Fibroblast of peridontal ligament (primary cell): Measurements from ENCODE around the gene EMID1.
A peak's percentile ranks its signal among the peaks of the same experiment; 100 is the strongest.

Experiments used
- DNase-seq: peaks from one replicate; pipeline ENCODE4 v3.0.0-alpha.2; 2010; ENCODE audit errors: extremely low read depth

The EMID1 gene

DNA sequence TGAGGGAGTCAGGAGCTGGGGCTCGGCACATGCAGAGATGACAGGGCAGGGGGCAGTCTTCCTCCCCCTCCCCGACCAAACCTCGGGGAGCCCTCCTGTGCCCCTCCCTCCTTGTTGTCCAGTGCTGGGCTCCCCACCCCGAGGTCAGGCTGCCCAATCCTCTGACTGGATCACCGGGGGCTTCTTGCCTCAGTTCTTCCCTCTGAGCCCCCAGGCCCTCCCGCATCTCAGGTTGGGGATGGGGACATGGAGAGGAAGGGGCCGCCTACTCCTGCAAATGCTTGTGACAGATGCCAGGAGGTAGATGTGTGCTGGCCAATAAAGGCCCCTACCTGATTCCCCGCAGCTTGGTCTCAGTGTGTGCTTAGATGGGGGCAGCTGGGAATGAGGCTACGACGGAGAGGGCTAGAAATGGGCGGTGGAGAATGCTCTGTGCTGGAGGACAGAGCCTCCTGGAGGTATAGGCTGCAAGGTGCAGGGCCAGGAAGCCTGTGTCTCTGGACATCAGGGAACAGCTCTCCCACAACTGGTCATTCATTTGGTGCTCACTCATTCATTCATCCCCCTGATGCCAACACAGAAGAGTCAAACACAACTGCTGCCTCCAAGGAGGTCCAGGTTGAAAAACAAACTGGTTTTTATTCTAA is 53.7 kb downstream of the EMID1 start:
- no peak for DNase-seq

DNA sequence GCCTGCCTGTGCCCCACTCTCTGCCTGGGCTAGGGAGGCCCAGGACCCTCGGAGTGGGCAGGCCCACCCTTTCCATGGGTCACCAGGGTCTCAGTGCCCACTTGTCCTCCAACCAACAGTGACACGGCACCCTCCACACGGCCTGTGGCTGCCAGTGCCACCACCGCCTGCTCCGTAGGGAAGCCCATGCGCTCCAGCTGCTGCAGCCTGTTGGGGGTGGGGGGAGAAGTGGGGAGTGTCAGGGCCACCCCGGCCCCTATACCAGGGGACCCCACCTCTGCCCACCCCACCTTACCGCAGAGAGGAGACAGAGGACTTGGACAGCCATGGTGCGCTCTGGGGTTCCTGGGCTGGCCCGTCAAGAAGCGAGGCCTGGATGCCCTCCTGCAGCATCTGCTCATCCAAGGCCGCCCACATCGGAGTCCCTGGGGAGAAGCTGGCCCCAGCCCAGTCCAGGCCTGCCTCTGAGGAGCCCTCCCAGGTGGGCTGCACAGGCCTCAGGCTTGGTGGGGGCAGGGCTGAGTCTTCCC is 54.4 kb downstream of the EMID1 start:
- DNase-seq: no peak

DNA sequence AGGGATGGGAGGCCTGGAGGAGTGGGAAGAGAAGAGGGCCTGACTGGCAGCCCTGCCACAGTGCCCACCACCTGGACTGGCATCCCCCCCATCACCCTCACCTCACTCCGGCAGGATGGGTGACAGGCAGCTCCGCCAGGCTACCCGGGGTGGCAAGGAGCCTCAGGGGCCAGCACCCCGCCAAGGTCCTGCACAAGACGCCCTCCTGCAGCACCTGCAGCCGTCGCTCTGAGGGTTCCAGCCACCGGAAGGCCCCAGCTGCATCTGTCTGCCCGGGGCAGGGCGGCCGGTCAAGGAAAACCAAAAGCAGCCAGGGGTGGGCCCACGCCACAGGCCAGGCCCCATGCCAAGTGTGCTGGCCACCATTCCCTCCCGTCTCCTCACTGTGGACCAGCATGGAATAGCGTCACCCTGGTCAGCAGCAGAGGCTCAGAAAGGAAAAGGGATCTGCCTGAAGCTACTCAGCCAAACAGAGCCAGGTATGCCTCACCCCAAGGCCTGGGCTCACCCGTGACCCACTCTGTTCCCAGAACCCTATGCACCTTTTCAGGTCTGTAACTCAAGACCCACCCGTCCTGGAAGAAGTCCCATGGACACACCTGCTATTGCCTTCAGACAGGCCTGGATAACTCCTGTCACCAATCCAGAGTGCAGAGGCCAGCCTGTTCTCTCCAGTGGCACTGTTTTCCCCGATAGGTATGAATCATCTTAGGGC is 55.1 kb downstream of the EMID1 start:
- no peak for DNase-seq

DNA sequence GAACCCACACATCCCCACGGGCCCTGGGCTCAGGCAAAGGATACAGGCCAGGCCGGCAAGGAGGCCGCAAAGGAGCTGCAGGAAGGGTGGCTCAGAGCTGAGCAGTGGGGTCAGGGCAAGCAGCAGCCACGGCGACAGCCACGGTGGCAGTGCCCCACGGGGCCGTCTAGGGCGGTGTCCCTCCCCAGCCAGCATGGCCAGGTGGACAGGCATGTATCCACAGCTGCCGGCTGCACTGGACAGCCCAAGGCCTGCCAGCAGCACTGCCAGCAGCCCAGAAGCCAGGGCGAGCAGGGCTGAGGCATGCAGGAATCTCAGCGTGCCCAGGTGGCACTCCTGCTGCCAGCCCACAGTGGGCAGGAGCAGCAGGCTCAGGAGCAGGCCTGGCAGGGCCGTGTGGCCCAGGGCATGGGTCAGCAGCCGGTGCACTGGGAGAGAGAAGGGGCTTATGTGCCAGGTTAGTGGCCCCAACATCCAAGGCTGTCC is 58.1 kb downstream of the EMID1 start:
- DNase-seq: no peak

DNA sequence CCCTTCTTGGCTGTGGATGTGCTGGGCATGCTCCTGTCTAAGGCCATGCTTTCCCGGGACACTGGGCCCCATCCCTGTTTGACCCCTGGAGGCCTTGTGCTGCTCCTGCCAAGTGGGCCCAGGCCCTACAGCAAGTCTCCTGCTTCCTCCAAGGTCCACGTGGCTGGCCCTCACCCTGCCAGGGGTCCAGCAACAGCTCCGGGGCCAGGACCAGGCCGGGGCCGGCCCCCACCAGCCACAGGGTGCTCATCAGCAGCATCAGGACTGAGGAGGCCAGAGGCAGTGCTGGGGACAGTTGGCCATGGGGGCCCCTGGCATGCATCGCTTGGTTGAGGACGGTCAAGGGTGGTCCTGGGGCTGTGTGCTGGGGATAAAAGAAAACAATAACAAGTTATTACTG is 59.6 kb downstream of the EMID1 start:
- DNase-seq: no peak

DNA sequence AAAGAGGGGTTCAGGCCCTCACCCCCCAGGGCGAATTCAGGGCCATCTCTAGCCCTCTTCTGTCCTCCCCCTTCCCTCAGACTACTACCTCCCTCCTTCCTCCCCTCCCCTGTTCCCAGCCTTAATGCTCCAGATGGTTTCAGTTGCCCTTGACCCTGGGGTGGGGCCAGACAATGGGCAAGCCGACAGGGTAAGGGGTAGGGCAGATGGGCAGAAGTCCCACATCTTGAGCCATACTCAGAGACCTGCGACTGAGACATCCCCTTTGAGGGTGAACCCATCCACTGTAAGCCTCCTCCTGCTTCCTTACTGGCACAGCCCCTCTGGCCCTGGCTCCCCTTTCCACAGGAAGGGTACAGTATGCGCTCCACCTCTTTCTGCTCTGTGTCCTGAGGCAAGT is 60.2 kb downstream of the EMID1 start:
- peak; percentile 27 for DNase-seq

DNA sequence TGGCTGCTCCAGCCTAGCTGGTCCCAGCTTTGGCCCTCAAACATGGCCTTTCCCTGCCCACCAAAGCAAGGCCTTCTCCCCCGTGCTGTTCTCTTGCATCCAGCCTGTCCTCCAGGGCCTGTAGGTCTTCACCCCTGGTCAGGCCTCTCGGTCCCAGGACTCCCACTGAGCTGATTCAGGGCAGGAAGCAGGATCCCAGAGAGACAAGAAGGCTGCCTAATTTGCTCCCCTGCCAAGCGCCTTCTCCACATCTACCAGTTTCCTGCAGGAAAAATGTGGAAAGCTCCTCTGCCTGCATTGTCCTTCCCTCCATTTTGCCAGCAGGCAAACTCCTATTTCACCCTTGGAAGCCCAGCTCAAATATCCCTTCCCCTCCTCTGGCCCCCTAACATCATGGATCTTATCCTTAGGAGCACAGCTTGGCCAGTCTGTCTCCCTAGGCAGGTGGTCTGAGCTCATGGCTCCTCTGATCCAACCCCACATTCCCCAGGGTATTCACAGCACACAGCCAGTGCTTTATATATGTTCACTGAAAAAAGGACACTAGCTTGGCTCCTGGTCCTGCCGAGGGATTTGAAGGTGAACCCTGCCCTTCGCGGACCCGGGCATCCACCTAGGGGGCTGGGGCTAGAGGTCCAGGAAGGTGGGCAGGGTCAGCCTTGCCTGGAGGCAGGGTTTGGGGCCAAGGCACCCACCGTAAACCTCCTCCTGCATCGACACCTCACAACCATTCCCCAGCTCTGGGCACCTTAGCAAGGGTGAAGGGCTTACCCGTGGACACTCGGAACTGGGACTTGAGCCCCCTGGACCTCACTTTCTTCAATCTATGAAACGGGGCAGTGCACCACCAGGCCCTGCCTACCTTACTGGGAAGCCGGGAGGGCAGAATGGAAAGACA is 61.1 kb downstream of the EMID1 start:
- no peak for DNase-seq

DNA sequence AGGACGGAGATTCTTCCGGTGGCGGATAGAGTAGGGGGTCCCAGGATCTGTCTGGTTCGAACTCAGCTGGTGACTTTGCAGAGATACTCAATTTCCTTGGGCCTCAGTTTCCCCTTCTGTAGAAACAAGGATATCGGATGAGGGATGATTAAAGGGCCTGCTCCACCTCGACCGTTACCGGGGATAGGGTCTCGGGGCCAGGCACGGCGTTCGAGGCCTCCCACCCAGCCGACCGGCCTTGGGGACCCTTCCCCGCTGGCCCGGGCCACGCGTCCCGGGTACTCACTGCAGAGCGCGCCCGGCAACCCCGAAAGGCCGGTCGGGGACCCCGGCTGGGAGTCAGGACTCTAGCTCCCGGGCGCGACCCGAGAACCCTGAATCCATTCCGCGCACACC is 61.8 kb downstream of the EMID1 start:
- DNase-seq: no peak

DNA sequence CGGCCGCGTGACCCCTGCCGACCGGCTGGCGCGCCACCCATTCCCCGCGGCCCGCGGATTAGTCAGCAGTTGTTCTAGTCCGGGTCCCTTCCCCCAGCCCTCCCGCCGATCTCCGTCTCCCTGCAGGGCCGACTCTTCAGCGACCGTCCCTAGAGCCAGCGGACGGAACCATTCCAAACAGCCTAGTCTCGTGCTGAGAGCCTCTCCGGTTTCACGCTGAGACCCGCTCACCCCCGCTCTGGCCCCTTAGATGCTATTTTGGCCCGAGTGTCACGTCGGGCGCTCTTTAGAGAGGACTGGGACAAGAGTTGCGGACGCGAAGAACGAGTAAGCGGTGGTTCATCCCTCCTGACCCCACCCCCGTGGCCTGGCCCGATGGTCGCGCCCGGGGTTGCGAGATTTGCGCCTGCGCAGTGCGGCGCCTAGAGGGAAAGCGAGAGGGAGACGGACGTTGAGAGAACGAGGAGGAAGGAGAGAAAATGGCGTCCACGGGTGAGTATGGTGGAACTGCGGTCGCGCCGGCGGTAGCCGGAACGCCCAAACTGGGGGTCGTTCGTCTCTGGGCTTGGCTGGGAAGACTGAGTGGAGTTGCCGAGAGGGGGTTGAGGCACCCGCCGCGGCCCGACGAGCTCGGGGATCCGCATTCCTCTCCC is 62.3 kb downstream of the EMID1 start, which contains the start of the genes EWSR1 and RHBDD3:
EWSR1 (plus strand) TSS at position 411 of the 653 bp plus-strand sequence; CDS start at position 480, 69 bp downstream.
RHBDD3 (minus strand) TSS at position 124 of the 653 bp plus-strand sequence. CDS start 2,355 bp downstream, outside the sequence.
- peak; percentile 96 for DNase-seq

DNA sequence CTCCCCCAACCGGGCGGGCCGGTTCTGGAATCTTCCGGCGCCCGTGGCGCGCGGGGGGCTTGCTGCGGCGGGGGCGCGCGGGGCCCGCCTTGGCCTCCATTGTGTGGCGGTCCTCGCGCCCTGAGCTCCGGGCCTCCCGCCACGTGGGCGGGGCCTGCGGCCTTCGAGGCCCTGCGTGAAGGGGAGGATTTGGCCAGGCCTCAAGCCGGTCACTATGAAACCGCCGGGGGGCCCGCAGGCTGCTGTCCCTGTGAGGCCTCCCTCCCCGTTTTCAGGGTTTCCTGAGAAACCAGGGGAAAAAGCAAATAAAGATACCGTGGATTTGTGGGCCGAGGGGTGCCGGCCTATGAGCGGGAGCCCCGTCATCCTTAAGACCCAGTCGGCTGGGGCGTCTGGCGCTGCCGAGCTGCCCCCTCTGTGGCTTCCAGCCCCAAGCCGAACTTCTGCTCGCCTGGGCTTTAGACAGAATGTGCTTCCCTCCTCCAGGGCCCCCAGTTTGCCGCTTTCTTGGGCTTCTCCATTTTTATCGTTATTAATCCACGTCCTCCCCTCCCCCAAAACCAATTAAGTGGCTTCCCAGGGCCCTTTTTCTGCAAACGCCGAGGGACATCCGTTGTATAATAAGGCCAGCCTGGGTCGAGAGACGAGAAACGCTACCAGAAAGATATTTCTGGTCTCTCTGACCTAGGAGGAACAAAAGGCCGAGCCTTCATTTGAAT is 63.0 kb downstream of the EMID1 start:
- DNase-seq: peak; percentile 69

DNA sequence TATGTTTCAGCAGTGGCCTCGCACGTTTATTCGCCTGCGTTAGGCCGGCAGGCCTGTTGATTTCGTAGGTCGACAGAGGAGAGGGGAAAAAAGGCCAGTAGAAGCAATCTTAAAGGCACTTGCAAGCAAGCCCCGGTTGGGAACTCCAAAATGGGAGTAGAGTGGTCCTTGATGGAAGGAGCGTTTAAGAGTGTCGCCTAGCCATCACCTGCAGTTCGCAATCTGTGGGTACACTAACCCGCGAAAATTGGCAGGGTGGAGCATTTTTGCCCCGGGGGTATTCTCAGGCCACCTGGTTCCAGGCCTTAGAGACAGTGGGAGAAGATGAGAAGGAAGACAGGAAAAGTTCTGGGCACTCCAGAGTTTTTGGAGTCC is 63.5 kb downstream of the EMID1 start:
- DNase-seq: peak; percentile 14

DNA sequence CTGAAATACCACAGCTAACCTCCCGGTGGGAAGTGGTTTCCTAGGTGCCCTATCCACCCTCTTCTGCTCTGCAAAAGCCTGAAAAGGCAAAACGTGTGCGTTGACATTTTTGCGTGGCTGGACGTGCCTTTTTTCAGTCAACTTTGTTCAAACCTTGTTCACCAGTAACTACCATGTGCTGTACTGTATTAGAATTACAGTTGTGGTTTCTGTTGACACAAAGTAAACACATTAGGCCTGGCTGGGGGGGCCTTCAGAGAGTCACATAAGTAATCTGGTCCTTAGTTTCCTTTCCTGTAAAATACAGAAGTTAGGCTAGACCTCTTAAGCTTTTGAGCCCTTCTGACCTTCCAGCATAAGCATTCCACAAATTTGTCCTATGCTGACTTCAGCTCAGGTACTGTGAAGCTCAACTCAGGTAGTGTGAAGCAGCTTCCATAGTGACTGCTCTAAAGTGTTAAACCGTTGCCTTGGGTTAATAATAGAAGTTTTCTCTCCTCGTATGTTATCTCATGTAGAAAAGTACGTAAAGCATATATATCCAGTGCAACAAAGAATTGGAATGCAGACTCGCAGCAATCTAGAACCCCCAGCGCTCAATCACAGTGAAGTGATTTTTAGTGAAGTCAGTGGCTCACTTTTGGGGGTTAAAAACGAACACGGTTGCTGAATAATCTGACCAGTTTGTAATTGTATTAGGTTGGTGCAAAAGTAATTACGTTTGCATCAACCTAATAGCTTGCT is 64.2 kb downstream of the EMID1 start:
- peak; percentile 19 for DNase-seq

DNA sequence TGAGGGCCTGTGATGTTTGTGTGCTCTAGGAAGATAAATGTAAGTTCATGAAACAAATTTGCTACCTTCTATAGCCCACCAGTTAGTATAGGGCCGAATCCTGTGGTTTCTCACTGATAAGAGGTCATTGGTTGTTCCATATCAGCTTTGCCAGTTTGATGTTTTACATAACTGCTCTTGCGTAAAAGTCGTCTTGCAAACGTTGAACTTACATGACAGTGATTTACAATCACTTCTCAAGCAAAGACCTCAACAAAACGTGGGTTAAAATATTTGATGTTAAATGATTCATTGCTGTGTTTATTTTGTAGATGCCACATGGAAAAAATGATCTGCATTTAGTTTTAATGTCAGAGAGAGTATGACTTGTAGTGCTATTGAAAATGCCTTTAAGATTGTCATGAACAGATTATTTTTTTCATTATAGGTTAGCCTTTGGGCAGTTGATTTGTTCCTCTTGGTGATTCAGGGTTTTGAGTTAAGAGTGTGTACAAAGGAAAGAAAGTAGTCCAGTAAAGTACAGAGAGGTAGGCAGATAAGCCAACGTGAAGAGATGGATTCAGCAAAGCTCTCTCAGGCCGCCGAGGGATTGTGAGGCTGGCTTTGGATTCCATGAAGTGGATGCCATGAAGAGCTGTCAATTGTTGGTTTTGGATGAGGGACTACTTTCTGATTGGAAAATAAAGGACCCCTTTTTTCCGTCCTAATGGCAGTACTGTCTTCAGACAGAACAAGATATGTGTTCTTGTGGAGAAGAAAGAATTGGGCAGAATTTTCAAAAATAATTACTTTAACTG is 65.0 kb downstream of the EMID1 start:
- DNase-seq: peak; percentile 52

DNA sequence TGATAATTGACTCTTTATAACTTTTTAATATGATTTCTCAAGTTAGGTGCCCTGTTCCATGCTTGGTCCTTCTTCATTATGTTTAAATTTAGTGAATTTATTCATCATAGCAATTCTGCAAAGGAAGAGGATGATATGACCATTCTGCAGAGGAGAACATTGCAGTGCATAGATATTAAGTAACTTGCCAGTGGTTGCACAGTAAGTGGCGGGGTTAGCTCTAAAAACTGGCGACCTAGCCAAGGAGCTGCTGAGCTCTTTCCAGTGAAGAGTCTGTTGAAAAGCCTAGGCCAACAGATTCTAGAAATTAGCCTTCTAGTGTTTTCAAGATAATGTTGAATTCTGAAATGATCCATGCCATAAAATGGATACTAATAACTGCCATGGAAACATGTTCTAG is 66.9 kb downstream of the EMID1 start:
- DNase-seq: no peak

DNA sequence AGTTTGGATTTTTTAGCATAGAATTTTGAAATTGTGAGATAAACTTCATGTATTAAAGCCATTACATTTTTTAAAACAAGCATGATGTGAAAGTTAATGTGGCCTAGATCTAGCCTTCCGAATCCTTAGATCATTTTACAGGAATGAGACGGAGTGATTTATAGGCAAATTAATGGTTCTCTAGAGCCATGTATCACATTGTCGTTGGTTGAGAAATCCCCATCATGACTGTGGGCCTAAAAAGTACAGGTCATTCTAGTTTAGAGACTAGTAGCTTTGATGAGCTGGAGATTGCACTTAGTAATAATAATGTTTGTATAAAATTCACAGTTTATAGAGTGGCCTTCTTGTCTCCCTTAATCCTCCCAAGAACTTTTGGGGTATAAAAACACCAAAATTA is 69.5 kb downstream of the EMID1 start:
- no peak for DNase-seq

DNA sequence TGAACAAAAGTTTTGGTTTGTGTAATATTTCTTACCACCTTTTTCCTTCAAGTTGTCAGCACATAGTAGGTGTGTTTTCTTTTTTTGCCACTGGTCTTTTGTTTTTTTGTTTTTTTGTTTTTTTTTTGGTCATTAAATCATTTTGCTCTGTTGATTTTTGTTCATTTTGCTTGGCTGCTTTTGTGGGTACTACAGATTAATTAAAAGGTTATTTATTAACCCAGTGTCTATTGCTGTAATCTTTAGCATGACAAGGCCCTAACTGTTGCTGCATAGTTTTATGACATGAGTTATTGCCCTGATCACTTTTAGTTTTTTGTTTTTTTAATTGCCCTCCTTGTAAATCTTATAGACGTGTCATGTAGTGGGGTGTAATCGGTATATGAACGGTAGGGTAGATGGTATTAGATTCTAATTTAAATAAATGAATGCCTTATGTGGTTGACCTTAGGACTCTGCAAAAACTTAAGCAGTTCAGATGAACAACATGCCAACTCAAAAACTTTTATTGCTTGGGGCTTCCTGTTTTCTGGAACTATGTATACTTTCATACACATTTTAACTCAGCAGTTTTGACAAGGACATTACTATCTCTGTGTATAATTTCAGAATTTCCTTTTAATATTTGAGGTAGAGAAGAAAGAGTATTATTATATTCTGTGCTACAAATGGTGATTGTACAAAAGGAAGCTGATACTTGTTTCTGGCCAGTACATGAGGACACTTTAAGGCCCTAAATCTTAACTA is 70.3 kb downstream of the EMID1 start:
- DNase-seq: no peak

DNA sequence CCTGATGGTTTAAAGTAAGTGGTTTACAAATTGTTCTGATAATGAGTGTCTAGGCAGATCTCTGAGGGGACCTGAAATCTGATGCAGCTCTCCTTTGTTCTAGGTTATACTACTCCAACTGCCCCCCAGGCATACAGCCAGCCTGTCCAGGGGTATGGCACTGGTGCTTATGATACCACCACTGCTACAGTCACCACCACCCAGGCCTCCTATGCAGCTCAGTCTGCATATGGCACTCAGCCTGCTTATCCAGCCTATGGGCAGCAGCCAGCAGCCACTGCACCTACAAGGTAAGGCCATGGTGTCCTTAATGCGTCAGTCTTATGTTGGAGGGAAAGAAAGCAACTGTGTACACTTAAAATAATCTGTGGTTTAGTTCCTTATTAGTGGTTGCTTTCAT is 72.2 kb downstream of the EMID1 start:
- no peak for DNase-seq

DNA sequence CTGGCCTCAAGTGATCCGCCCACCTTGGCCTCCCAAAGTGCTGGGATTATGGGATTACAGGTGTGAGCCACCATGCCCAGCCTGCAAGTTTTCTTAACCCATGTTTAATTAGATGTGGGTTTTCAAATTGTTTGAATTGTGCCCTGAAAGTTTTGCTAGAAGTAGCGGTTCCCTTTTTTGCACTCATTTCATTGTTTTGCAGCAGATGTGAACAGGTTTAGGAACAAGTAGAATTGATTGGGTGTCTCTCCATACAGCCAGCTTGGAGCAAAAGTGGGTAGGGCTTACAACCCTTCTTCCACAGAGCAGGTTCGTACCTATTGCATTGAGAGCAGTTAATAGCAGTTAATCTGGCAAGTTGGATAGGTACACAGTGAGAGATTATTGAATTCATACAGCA is 78.5 kb downstream of the EMID1 start:
- no peak for DNase-seq

DNA sequence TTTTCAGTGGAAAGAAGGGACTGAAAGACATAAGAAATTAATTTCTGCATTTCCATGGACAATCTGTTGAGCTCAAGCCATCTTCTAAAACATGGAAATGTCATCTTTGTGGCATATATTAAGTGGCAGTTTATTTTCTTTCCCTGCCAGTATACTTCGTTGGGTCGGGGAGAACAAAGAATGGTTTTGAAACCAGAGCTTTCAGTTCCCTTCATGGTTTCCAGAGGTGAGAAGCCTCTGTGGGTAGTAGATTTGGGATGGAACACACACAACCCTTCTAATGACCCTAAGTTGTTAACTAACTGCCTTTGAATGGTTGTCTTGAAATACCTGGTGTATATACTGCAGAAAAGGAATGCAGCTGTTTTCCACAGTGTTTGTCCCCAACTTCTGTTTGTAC is 83.1 kb downstream of the EMID1 start:
- DNase-seq: no peak
